ENCODE data around the gene APOBEC4.
A peak's percentile ranks its signal among the peaks of the same experiment; 100 is the strongest.

Gene APOBEC4

DNA sequence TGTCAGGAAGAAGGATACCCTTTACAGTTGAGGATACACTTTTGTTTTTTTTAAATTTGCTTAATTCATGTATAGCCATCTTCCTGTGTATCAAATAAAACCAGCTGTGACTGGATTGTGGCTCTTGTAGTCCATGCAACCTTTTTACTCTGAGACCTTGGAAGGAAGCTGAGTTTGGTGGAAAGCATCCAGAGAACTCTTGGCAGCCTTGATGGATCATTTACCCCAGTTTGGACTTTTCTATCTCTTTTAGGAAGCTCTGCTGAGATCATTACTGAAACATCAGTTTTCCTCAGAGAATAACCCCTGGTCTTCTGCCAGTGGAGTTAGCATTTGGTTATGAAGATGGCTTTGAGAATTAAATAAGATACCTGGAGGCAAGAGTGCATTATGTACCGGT, 21.2 kb upstream of the APOBEC4 start:
- TF ChIP-seq, protein P1, sequence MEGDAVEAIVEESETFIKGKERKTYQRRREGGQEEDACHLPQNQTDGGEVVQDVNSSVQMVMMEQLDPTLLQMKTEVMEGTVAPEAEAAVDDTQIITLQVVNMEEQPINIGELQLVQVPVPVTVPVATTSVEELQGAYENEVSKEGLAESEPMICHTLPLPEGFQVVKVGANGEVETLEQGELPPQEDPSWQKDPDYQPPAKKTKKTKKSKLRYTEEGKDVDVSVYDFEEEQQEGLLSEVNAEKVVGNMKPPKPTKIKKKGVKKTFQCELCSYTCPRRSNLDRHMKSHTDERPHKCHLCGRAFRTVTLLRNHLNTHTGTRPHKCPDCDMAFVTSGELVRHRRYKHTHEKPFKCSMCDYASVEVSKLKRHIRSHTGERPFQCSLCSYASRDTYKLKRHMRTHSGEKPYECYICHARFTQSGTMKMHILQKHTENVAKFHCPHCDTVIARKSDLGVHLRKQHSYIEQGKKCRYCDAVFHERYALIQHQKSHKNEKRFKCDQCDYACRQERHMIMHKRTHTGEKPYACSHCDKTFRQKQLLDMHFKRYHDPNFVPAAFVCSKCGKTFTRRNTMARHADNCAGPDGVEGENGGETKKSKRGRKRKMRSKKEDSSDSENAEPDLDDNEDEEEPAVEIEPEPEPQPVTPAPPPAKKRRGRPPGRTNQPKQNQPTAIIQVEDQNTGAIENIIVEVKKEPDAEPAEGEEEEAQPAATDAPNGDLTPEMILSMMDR (IDR thresholded peaks at IDR 0.05; ENCODE audit: low read depth, low read length) = no peak
- peak; percentile 20 for DNase-seq (ENCODE audit: extremely low read depth, low read depth)

DNA sequence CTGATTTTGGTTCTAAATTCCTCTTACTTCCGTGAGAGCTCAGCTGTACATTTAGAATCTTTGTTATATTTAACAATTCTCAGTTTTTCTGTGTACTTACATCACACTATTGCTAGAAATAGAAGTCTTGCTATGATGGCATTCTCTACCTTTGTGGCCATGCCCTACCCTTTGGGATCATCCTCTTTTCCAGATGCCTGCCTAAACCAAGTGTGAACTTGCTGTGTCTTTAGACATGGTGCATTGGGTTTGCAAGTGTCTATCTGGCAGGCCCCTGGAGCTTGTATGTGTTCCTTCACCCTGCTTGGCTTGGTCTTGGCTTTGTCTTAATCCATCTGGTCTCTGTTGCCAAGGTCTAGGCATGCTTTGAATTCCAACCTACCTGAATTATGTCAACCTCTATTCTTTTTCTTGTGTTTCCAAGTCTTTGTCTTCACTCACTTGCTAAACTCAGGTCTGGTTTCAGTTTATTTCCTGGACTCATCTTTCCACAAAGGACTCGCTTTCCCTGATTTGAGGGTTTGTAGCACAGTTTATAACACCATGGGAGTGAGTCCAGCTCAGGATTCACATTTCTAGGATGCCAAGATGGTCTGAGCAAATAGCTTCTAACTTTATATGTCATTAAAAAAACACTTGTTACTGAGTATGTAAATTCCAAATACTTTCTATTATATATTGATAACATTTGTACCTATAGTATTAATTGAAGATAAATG, 20.6 kb upstream of the APOBEC4 start:
- no peak for DNase-seq (ENCODE audit: extremely low read depth, low read depth)
- TF ChIP-seq, protein P1 (IDR thresholded peaks at IDR 0.05; ENCODE audit: low read depth, low read length) = no peak

DNA sequence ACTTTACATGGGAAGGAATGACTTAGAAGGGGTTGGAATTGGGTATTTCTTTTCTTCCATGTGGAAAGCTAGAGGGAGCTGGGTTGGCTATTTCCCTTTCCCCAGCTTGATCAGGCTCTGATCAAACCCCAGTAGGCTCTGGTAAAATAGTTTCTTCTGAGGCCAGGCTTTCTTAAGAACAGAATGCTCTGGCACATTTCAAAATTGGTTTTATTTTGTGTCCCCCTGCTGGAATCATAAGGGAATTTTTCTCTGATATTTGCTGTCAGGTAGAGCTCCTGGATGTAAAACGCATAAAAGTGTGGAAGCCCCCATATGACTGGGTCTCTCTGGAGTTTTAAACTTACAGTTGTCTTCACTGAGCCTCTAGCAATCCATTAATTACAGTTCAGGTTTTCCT, 17.1 kb upstream of the APOBEC4 start:
- DNase-seq (ENCODE audit: extremely low read depth, low read depth) = no peak
- TF ChIP-seq, protein P1 (IDR thresholded peaks at IDR 0.05; ENCODE audit: low read depth, low read length) = no peak

DNA sequence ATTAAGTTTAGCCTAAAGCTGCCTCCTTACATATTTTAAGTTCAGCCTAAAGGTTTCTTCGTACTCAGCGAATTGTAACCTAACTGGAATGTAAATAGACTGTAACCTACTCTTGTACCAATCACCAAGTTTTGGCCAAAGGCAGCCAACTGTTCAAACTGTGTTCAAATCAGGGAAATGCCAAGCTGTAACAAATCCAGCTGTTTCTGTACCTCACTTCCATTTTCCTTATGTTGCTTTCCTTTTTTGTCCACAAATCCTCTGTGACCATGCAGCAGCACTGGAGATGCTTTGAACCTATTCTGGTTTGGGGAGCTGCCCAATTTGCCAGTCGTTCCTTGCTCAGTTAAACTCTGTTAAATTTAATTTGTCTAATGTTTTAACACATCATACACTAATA, 3.2 kb upstream of the APOBEC4 start:
- DNase-seq (ENCODE audit: extremely low read depth, low read depth) = no peak
- TF ChIP-seq, protein P1 (IDR thresholded peaks at IDR 0.05; ENCODE audit: low read depth, low read length) = no peak

DNA sequence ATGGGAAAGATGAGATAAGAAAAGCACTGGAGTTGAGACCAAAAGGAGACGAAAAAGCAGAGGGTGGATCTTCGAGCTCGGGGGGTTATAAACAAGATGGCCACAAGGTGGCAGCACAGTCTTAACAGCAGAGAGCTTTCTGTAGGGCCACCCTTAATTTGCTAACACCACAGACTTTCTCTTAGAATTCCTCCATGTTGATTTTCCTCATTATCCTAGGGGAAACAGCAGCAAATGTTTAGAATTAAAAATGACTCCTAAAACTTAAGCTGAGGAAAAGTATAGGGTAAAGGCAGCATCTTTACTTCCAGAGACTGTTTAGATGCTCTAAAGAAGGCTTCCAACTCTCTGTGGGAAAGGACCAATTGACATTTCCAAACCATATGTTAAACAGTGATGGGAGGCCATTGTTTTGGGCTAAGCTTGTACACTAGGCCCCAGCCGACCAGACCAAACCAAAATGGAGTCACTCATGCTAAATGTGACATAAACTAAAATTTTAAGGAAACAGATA, 2.5 kb upstream of the APOBEC4 start:
- DNase-seq (ENCODE audit: extremely low read depth, low read depth) = peak; percentile 59
- TF ChIP-seq, protein P1 (IDR thresholded peaks at IDR 0.05; ENCODE audit: low read depth, low read length) = peak; percentile 73

DNA sequence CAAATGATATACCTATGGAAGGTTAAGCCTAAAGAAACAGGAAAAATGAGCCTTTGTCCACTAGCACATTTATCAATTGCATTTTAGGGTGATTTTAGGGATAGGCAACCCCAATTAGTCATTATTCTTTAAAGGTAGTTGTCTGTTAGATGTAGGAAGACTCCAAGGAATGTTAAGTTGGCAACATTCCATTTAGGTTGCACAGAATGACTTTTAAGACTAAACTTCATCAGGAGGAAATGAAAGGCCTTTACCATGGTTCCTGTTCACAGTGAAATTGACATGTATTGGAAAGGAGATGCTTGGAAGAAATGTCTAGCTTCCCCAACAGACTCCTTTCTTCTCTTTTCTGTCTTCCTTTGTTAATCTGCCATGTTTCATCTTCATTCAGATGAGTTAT, 1.6 kb upstream of the APOBEC4 start:
- DNase-seq (ENCODE audit: extremely low read depth, low read depth) = no peak
- TF ChIP-seq, protein P1 (IDR thresholded peaks at IDR 0.05; ENCODE audit: low read depth, low read length) = no peak

DNA sequence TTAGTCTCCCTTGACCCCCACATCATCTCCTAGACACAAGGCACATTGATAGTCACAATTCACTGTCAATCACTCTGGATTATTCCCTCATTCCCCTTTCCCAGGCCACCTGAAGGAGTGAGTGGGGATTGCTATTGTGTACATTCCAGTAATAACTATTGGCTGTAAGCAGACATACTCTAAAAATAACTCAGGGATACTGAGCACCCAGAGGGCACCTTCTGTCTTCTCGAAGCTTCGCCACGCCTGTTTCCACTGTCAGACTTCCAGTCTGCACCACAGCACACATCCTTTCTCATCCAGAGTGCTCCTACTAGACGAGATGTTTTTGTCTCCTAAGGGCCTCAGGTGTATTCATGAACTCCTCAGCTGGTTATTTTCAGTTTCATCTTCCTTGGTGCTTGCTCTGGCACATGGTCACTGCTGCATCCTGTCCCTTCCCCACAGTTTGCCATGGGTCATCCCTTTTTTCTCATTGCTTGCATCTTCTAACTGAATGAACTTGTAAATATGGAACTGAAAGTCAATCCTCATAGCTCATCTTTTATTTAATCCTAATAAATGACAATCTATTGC, 848 bp upstream of the APOBEC4 start:
- no peak for DNase-seq (ENCODE audit: extremely low read depth, low read depth)
- TF ChIP-seq, protein P1 (IDR thresholded peaks at IDR 0.05; ENCODE audit: low read depth, low read length) = no peak

Measured in AG09319 (cell line).